Measurements from ENCODE around the gene WWC1. TPM values are rescaled to one million over a fixed set of nuclear protein-coding genes. Genes with fewer than 3 reads are reported as not detected.
"Not testable (repeated sequence)": the region's sequence is repeated elsewhere in the genome, so short reads cannot be mapped to it uniquely, and the experiment has no call there.

The WWC1 gene
- polyA plus RNA-seq, 1 experiment, result 5.2 TPM

DNA sequence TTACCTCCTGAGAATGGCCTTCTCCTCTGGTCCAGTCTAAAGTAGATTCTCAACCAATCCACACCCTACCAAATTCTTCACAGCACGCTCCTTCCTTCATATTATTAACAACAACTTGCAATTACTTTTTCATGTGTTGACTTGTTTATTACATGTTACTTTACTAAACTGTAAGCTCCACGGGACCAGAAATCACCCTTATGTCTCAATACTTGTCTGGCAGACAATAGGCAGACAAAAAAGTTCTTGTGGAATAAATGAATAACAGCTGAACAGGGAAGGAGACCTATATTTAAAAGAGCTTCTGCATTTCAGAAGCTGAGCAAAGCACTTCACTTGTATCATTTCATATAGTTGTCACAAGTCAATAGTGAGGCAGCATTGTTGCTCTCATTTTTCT, 5.7 kb upstream of the WWC1 start:
- TF ChIP-seq, protein P1, sequence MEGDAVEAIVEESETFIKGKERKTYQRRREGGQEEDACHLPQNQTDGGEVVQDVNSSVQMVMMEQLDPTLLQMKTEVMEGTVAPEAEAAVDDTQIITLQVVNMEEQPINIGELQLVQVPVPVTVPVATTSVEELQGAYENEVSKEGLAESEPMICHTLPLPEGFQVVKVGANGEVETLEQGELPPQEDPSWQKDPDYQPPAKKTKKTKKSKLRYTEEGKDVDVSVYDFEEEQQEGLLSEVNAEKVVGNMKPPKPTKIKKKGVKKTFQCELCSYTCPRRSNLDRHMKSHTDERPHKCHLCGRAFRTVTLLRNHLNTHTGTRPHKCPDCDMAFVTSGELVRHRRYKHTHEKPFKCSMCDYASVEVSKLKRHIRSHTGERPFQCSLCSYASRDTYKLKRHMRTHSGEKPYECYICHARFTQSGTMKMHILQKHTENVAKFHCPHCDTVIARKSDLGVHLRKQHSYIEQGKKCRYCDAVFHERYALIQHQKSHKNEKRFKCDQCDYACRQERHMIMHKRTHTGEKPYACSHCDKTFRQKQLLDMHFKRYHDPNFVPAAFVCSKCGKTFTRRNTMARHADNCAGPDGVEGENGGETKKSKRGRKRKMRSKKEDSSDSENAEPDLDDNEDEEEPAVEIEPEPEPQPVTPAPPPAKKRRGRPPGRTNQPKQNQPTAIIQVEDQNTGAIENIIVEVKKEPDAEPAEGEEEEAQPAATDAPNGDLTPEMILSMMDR (IDR thresholded peaks at IDR 0.05; ENCODE audit: low read depth, low read length), result no peak
- H3K9me3 ChIP-seq (ENCODE audit: control insufficient read depth, insufficient read depth, low read length), result peaks cover 10% of the 10 kb centered on the region; the same call in 1 of the 2 replicates
- no peak for DNase-seq (ENCODE audit: low read depth, low spot score)
- CTCF ChIA-PET, result interaction anchor here (1.1 to 1.9 kb wide), 4 partner anchors 10 to 186 kb away, joined by 3 to 5 read pairs (median 4); no protein-coding TSS in a partner anchor
- no peak overlapping the region for H3K4me3 ChIP-seq (ENCODE audit: low read depth, low read length)
- no peak overlapping the region for H3K27ac ChIP-seq (ENCODE audit: low read depth, low read length)
- peaks cover 5% of the 10 kb centered on the region for H3K27me3 ChIP-seq (ENCODE audit: control insufficient read depth, insufficient read depth, low read length)
- POLR2A ChIA-PET, result no interaction called here

DNA sequence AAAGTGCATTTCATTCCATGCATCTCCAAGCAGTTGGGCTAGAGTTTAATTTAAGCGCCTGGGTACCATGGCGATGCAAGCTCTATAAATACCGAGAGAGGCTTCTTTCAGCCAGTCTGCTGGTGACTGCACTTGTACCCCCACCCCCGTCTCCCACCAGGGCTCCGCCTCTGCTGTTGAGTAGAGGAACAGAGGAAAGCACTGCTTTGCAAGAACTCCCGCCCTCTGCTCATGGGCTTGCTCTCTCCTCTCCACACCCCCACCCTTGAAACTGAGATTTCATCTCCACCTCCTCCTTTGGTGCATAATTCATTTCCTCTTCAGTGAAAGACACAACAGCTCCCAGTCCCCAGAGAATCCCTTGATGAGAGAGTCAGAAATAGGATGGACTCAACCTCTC, 5.1 kb upstream of the WWC1 start:
- TF ChIP-seq, protein P1 (IDR thresholded peaks at IDR 0.05; ENCODE audit: low read depth, low read length), result no peak
- CTCF ChIA-PET, result interaction anchor here (1.1 to 1.2 kb wide), 2 partner anchors 9 to 185 kb away, joined by 3 to 5 read pairs; no protein-coding TSS in a partner anchor
- peaks cover 5% of the 10 kb centered on the region for H3K27me3 ChIP-seq (ENCODE audit: control insufficient read depth, insufficient read depth, low read length)
- no peak overlapping the region for H3K27ac ChIP-seq (ENCODE audit: low read depth, low read length)
- H3K4me3 ChIP-seq (ENCODE audit: low read depth, low read length), result no peak overlapping the region
- POLR2A ChIA-PET, result no interaction called here
- no peak for DNase-seq (ENCODE audit: low read depth, low spot score)
- H3K9me3 ChIP-seq (ENCODE audit: control insufficient read depth, insufficient read depth, low read length), result peaks cover 10% of the 10 kb centered on the region; the same call in 1 of the 2 replicates

DNA sequence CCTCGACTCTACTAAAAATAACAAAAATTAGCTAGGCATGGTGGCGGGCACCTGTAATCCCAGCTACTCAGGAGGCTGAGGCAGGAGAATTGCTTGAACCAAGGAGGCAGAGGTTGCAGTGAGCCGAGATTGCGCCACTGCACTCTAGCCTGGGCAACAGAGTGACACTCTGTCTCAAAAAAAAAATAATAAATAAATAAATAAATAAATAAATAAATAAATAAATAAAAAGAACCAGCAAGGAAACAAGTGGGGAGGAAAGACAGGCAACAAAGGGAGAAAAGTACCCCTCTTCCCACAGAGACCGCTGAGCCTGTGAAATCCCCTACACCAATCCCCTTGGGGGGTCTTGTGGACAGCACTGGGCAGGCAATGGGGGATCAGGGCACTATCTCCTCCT, 4.6 kb upstream of the WWC1 start:
- H3K4me3 ChIP-seq (ENCODE audit: low read depth, low read length); H3K9me3 ChIP-seq (ENCODE audit: control insufficient read depth, insufficient read depth, low read length); POLR2A ChIA-PET; H3K27ac ChIP-seq (ENCODE audit: low read depth, low read length); DNase-seq (ENCODE audit: low read depth, low spot score); H3K27me3 ChIP-seq (ENCODE audit: control insufficient read depth, insufficient read depth, low read length): not testable (repeated sequence)
- CTCF ChIA-PET, result interaction anchor here (1.2 kb wide), 1 partner anchor 9 kb away, joined by 5 read pairs; no protein-coding TSS in a partner anchor

DNA sequence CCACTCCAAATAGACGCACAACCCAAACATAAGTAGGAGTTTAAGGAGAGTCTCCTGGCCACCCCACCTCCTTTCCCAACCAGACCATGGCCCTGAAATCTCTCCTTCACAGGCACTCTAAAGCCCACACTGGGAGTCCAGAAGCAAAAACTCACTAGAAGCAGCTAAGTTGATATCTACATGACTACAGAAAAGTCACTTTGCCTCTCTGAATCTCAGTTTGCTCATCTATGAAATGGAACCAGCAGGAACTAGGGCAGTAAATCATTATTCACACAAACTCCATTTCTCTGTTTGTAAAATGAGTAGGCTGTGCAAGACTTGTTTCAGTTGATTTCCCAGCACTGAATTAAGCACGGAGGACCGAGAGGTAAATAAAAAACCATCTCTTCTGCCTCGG, 4.1 kb upstream of the WWC1 start:
- H3K9me3 ChIP-seq (ENCODE audit: control insufficient read depth, insufficient read depth, low read length), result peaks cover 10% of the 10 kb centered on the region; the same call in 1 of the 2 replicates
- POLR2A ChIA-PET, result no interaction called here
- H3K27ac ChIP-seq (ENCODE audit: low read depth, low read length), result no peak overlapping the region
- TF ChIP-seq, protein P1 (IDR thresholded peaks at IDR 0.05; ENCODE audit: low read depth, low read length), result no peak
- no peak for DNase-seq (ENCODE audit: low read depth, low spot score)
- peaks cover 5% of the 10 kb centered on the region for H3K27me3 ChIP-seq (ENCODE audit: control insufficient read depth, insufficient read depth, low read length)
- CTCF ChIA-PET, result no interaction called here
- no peak overlapping the region for H3K4me3 ChIP-seq (ENCODE audit: low read depth, low read length)

DNA sequence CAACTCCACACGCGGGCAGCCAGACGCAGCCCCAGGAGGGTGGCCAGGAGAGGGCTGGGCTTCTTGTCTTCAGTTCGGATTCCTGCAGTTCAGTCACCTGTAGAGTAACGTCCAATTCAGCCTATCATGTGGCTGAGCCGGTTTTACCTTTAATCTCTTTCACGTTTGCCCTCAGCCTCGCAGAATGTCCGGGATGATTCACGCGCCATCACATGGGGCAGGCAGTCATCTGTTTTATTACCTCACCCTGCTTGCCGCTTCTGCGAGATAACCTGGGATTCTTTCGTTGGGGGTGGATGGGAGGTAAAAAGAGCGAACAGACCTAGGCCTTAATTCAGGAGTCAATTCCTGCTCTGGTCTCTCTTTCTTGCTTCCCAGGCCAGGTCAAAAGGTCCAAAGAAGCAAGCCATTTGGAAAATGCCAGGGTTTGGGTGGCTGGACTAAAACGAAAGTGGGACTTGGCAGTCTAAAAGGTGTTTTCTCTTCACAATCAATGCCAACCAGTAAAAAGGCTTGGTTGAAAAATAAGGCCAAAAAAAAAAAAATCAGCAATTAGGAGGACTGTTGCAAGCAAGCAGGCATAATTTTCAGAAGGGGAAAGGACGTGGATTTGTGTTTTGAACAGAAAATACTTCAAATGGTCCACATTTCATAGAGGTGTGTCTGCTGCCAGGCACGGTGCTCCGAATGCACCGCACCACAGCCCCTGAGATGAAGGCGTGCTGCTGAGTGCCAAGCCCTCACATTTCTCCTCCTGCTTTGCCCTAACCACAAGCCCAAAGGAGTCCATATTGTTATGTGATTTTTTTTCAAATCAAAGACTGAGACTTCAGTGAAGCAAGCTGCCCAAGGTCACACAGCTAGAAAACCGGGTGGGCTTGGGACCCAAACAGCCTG, 2.8 kb upstream of the WWC1 start:
- H3K27me3 ChIP-seq (ENCODE audit: control insufficient read depth, insufficient read depth, low read length), result peaks cover 5% of the 10 kb centered on the region
- POLR2A ChIA-PET, result no interaction called here
- peaks cover 10% of the 10 kb centered on the region; the same call in 1 of the 2 replicates for H3K9me3 ChIP-seq (ENCODE audit: control insufficient read depth, insufficient read depth, low read length)
- TF ChIP-seq, protein P1 (IDR thresholded peaks at IDR 0.05; ENCODE audit: low read depth, low read length), result no peak
- H3K4me3 ChIP-seq (ENCODE audit: low read depth, low read length), result no peak overlapping the region
- no peak for DNase-seq (ENCODE audit: low read depth, low spot score)
- CTCF ChIA-PET, result no interaction called here
- no peak overlapping the region for H3K27ac ChIP-seq (ENCODE audit: low read depth, low read length)
